K562 (cell line): ENCODE results near the gene PDE6D. TPM values are rescaled to one million over a fixed set of nuclear protein-coding genes. Genes with fewer than 3 reads are reported as not detected.

Source experiments
- CCNT2 ChIP-seq: IDR thresholded peaks from 2 replicates; pipeline ENCODE4 v1.6.1; 2011; ENCODE audit warnings: borderline replicate concordance, low read depth, mild to moderate bottlenecking, moderate library complexity, mixed read lengths, low read length; ENCODE audit not compliant: insufficient read length; ENCODE audit errors: extremely low read depth
- GTF2F1 ChIP-seq: IDR thresholded peaks from 2 replicates; pipeline ENCODE4 v1.6.1; 2011; ENCODE audit warnings: low read depth, low read length, improper control_type of control experiment
- HDAC8 ChIP-seq: fragments of 450-650 bp; IDR thresholded peaks from 2 replicates; pipeline ENCODE4 v1.6.1; 2016; ENCODE audit warnings: mild to moderate bottlenecking, missing genetic modification characterization, moderate library complexity, missing compliant biosample characterization
- PCBP2 ChIP-seq: fragments of 200-400 bp; formaldehyde crosslinking; IDR thresholded peaks from 2 replicates; pipeline ENCODE4 v1.6.1; 2018; ENCODE audit warnings: low read length, low read depth, mild to moderate bottlenecking, moderate library complexity; ENCODE audit not compliant: poor library complexity, severe bottlenecking
- PHF8 ChIP-seq: fragments of 200-600 bp; sonication (generic); IDR thresholded peaks from 2 replicates; pipeline ENCODE4 v1.6.1; 2012; ENCODE audit warnings: mixed run types, mild to moderate bottlenecking, inconsistent platforms, low read length, moderate library complexity, borderline replicate concordance
- PYGO2 ChIP-seq: fragments of 450-650 bp; IDR thresholded peaks from 2 replicates; pipeline ENCODE4 v1.6.1; 2016; ENCODE audit warnings: mild to moderate bottlenecking, missing genetic modification characterization, moderate library complexity, missing compliant biosample characterization
- STAT5B ChIP-seq: fragments of 250-450 bp; sonication (Bioruptor Pico); IDR thresholded peaks from 2 replicates; pipeline ENCODE4 v1.8.0; 2021; ENCODE audit warnings: mild to moderate bottlenecking, inconsistent platforms
- TAF9B ChIP-seq: fragments of 450-650 bp; IDR thresholded peaks from 2 replicates; pipeline ENCODE4 v1.6.1; 2018; ENCODE audit warnings: mild to moderate bottlenecking; ENCODE audit not compliant: partially characterized antibody
- ZBTB40 ChIP-seq, 2 experiments: fragments of 450-650 bp in 1 of 2; sonication (generic) in 1 of 2; formaldehyde crosslinking in 1 of 2; IDR thresholded peaks; 2 replicates each; pipeline versions ENCODE4 v1.7.1 to v1.9.0; 2016 to 2022; ENCODE audit warnings: inconsistent platforms in 1 of 2, mild to moderate bottlenecking in 1 of 2, missing genetic modification reagents in 1 of 2
- ZNF146 ChIP-seq: IDR thresholded peaks from one replicate; pipeline ENCODE4 v1.6.1; 2018; ENCODE audit warnings: missing compliant biosample characterization; ENCODE audit not compliant: unreplicated experiment
- ZNF644 ChIP-seq: fragments of 200-800 bp; sonication (Bioruptor generic); IDR thresholded peaks from 2 replicates; pipeline ENCODE4 v1.6.1; 2016; ENCODE audit warnings: low read depth, missing genetic modification characterization, missing compliant biosample characterization
- ZSCAN29 ChIP-seq: fragments of 450-650 bp; IDR thresholded peaks from 2 replicates; pipeline ENCODE4 v1.6.1; 2017
- polyA plus RNA-seq, 8 experiments: library from polyadenylated mRNA; depleted of rRNA in 4 of 8; stranded (reverse) in 5 of 8; unstranded in 3 of 8; fragments of >200 nt; fragmentation: Nextera tagmentation in 2 of 8; fragmentation: Illumina TruSeq in 1 of 8; extraction: Ambion mirVana in 2 of 8; extraction: Trizol in 1 of 8; gene quantifications; 2 replicates each; pipeline versions ENCODE4 v1.2.1 to v1.2.3, GENCODE V29; 2011 to 2014; ENCODE audit warnings: inconsistent platforms in 1 of 8, missing spikeins in 1 of 8
- total RNA-seq, 7 experiments: library from RNA; depleted of rRNA in 6 of 7; stranded (reverse); fragments of >200 nt in 6 of 7; fragmentation: Illumina TruSeq in 2 of 7; extraction: Trizol in 2 of 7; gene quantifications; 2 replicates each; pipeline versions ENCODE4 v1.2.1 to v1.2.3, GENCODE V29; 2011 to 2021; ENCODE audit warnings: low replicate concordance in 1 of 7
- TF ChIP-seq, protein P1 (sequence below): sonication (generic); formaldehyde crosslinking; IDR thresholded peaks from 2 replicates; pipeline ENCODE4 v1.4.0; 2020; ENCODE audit warnings: mild to moderate bottlenecking, missing genetic modification reagents
- TF ChIP-seq, protein P2 (sequence below): sonication (generic); formaldehyde crosslinking; IDR thresholded peaks from 2 replicates; pipeline ENCODE4 v1.8.1; 2022; ENCODE audit warnings: missing genetic modification reagents

PDE6D gene
- total and polyA plus RNA-seq, 9 of the 15 experiments (the other 6 are each of a cell fraction or from before 2014, with no cell fraction given) = 0.65 to 11.6 (median 7.0) TPM

- TF ChIP-seq ZBTB40 (IDR thresholded peaks at IDR 0.05) (peak; percentile 38; the same call in 1 of the 2 replicates), ZBTB40 (CRISPR knock-in tag; IDR thresholded peaks at IDR 0.05) (no peak), HDAC8 (tag) (no peak), TAF9B (peak; percentile 100), PYGO2 (tag) (no peak), CCNT2 (peak; percentile 47), GTF2F1 (0 out of 2 replicates have a peak, but pooled peaks have one; percentile 21), ZSCAN29 (peak; percentile 69), ZNF146 (CRISPR knock-in tag) (no peak), STAT5B (no peak), PCBP2 (no peak), ZNF644 (tag) (peak; percentile 79), PHF8 (peak; percentile 66)
- TF ChIP-seq, protein P1, sequence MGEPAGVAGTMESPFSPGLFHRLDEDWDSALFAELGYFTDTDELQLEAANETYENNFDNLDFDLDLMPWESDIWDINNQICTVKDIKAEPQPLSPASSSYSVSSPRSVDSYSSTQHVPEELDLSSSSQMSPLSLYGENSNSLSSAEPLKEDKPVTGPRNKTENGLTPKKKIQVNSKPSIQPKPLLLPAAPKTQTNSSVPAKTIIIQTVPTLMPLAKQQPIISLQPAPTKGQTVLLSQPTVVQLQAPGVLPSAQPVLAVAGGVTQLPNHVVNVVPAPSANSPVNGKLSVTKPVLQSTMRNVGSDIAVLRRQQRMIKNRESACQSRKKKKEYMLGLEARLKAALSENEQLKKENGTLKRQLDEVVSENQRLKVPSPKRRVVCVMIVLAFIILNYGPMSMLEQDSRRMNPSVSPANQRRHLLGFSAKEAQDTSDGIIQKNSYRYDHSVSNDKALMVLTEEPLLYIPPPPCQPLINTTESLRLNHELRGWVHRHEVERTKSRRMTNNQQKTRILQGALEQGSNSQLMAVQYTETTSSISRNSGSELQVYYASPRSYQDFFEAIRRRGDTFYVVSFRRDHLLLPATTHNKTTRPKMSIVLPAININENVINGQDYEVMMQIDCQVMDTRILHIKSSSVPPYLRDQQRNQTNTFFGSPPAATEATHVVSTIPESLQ (CRISPR knock-in tag) = 0 out of 2 replicates have a peak, but pooled peaks have one; percentile 43
- TF ChIP-seq, protein P2, sequence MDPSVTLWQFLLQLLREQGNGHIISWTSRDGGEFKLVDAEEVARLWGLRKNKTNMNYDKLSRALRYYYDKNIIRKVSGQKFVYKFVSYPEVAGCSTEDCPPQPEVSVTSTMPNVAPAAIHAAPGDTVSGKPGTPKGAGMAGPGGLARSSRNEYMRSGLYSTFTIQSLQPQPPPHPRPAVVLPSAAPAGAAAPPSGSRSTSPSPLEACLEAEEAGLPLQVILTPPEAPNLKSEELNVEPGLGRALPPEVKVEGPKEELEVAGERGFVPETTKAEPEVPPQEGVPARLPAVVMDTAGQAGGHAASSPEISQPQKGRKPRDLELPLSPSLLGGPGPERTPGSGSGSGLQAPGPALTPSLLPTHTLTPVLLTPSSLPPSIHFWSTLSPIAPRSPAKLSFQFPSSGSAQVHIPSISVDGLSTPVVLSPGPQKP (CRISPR knock-in tag) = no peak
Observed at GRCh38 chr2:231706731-231707624, 74.1 kb downstream of the PDE6D start (continued).
